ENCODE results near the gene TUBA4A.

DNA sequence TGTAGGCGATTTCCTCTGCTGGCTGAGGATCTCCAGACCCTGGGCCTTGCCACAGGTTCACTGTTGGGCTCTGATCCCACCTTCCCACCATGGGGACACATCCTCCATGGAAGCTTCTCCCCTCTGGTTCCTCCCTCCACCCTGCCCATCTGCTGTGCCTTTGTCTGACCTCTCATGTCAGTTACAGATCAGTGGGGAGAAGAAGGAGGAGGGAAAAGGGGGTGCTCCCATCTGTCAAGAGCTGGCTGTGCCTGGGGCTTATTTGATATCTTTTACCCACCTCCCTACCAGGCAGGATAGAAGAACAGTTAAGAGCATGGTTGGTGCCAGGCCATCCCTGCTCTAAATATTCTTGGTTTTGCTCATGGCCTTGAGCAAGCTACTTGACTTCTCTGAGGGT lies 13.2 kb upstream of the TUBA4A start:
- TF ChIP-seq, protein P1, sequence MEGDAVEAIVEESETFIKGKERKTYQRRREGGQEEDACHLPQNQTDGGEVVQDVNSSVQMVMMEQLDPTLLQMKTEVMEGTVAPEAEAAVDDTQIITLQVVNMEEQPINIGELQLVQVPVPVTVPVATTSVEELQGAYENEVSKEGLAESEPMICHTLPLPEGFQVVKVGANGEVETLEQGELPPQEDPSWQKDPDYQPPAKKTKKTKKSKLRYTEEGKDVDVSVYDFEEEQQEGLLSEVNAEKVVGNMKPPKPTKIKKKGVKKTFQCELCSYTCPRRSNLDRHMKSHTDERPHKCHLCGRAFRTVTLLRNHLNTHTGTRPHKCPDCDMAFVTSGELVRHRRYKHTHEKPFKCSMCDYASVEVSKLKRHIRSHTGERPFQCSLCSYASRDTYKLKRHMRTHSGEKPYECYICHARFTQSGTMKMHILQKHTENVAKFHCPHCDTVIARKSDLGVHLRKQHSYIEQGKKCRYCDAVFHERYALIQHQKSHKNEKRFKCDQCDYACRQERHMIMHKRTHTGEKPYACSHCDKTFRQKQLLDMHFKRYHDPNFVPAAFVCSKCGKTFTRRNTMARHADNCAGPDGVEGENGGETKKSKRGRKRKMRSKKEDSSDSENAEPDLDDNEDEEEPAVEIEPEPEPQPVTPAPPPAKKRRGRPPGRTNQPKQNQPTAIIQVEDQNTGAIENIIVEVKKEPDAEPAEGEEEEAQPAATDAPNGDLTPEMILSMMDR (conservative IDR thresholded peaks at IDR 0.05; ENCODE audit: low read length) = no peak
- no peak for TF ChIP-seq EZH2phosphoT487 (IDR thresholded peaks at IDR 0.05; ENCODE audit: borderline replicate concordance, low read depth, low read length)

Measured in OCI-LY7 (cell line).